ENCODE data around the gene OPHN1.
"Not testable (repeated sequence)": the region's sequence is repeated elsewhere in the genome, so short reads cannot be mapped to it uniquely, and the experiment has no call there.

The OPHN1 gene

GRCh38 chrX:68070119-68070518 lies 363.2 kb downstream of the OPHN1 start:
- DNase-seq (ENCODE audit: low read depth in 2 of 2) = not testable (repeated sequence)

DNA sequence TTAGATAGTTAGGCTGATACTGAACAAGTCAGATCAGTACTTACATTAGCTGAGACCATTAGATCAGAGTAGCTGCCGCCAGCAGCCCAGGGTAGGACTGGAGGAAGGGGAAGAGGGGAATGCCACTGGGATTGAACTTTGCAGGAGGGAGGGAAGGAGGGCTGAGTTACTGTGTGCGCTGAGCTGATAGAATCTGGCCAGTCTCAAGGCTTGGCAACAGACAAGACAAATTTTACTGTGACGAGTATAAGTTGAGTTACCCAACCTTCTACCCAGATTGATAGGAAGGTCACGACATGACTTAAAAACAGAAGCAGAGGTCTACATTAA lies 372.1 kb downstream of the OPHN1 start:
- no peak for DNase-seq (ENCODE audit: low read depth in 2 of 2)

- DNase-seq (ENCODE audit: low read depth in 2 of 2) = no peak
Observed at GRCh38 chrX:68060506-68061205, 372.6 kb downstream of the OPHN1 start.

GRCh38 chrX:68059469-68059868 lies 373.8 kb downstream of the OPHN1 start:
- no peak for DNase-seq (ENCODE audit: low read depth in 2 of 2)

GRCh38 chrX:68049466-68049865 lies 383.8 kb downstream of the OPHN1 start:
- DNase-seq (ENCODE audit: low read depth in 2 of 2) = no peak

DNA sequence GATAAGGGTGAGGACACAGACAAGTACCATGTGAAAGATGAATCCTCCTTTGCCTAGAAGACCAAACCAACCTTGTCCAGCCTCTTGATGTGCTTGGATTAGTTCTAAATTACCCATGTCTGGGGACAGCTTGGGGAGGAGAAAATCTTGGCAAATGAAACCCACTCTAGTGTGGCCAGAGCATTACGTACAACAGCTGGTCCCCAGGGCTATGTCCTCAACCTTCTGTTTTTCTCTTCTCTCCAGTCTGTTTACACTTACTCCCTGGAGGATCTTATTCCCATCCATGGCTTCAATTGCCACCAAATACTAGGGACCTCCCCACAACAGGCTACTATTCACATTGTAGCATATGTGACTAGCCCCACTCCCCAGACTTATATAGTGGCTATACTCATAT lies 384.5 kb downstream of the OPHN1 start:
- no peak for DNase-seq (ENCODE audit: low read depth in 2 of 2)

- no peak for DNase-seq (ENCODE audit: low read depth in 2 of 2)
Observed at GRCh38 chrX:68045008-68045577, 388.2 kb downstream of the OPHN1 start.

GRCh38 chrX:68043713-68044438 lies 389.4 kb downstream of the OPHN1 start:
- DNase-seq (ENCODE audit: low read depth in 2 of 2) = no peak

DNA sequence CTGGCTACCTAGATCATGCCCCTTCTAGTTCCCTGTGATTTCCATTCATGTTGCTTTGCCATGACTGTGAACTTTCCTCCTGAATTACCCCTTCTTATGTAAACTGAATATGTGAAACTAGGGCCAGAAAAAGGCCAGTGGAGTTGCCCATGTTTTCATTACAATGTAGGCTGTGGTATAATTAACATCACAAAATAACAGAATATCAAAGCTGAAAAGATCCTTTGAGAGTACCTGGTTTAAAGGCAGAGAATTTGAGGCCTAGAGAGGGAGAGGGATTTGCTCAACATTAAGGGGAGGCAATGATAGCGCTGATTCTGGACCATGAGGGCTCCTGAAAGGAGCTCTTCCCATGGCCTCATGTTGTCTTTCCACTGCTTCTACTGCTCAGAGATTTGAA lies 392.2 kb downstream of the OPHN1 start:
- no peak for DNase-seq (ENCODE audit: low read depth in 2 of 2)

- no peak for DNase-seq (ENCODE audit: low read depth in 2 of 2)
Observed at GRCh38 chrX:68018248-68019203, 414.8 kb downstream of the OPHN1 start.

GRCh38 chrX:67998540-67998939 lies 434.8 kb downstream of the OPHN1 start:
- DNase-seq (ENCODE audit: low read depth in 2 of 2) = no peak

All from stimulated activated CD4-positive, alpha-beta T cell treated with anti-CD3 and anti-CD28 coated beads, Interleukin-12 subunit alpha, Interleukin-12 subunit beta, amount 100 ng/mL, for 24 hours (primary cell).